Ramos (cell line): ENCODE results near the gene ARID1B.
"Not testable (repeated sequence)": the region's sequence is repeated elsewhere in the genome, so short reads cannot be mapped to it uniquely, and the experiment has no call there.

Experiments used
- in situ Hi-C: fragments of 300-500 bp; cut with MboI; formaldehyde crosslinking; loops from one replicate; pipeline ENCODE4 v1.14.3; 2022; ENCODE audit warnings: low sequenced_read_pairs; ENCODE audit not compliant: unreplicated experiment

ARID1B gene

GRCh38 chr6:157034436-157035230 is 257.5 kb downstream of the ARID1B start:
- in situ Hi-C loops: no loop called here

GRCh38 chr6:157035546-157035945 is 258.4 kb downstream of the ARID1B start:
- in situ Hi-C loops: no loop called here

GRCh38 chr6:157036245-157036711 is 259.1 kb downstream of the ARID1B start:
- in situ Hi-C loops: no loop called here

- in situ Hi-C loops: no loop called here
Measured at GRCh38 chr6:157037165-157037564, 260.0 kb downstream of the ARID1B start.

DNA sequence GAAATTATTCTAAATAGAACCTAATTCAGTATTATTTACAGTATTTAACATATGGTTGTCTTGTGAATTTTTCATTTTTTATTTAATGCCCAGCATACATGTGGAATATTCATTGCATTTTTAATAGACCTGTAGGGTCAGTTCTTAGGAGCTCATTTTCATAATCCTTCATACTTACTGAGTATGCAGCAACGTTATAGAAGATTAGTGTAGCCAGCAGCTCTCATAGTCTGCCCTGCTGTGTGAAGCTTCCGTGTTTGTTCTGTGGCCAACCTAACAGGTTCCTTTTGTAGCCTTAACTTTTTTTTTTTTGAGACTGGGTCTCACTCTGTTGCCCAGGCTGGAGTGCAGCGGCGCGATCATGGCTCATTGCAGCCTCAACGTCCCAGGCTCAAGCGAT is 261.4 kb downstream of the ARID1B start:
- in situ Hi-C loops: no loop called here

DNA sequence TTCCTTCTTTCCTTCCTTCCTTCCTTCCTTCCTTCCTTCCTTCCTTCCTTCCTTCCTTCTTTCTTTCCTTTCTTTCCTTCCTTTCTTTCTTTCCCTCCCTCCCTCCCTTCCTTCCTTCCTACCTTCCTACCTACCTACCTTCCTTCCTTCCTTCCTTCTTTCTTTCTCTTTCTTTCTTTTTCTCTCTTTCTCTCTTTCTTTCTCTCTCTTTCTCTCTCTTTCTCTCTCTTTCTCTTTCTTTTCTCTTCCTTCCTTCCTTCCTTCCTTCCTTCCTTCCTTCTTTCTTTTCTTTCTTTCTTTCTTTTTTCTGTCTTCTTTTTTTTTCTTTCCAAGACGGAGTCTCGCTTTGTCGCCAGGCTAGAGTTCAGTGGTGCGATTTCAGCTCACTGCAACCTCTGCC is 262.5 kb downstream of the ARID1B start:
- in situ Hi-C loops: not testable (repeated sequence)

DNA sequence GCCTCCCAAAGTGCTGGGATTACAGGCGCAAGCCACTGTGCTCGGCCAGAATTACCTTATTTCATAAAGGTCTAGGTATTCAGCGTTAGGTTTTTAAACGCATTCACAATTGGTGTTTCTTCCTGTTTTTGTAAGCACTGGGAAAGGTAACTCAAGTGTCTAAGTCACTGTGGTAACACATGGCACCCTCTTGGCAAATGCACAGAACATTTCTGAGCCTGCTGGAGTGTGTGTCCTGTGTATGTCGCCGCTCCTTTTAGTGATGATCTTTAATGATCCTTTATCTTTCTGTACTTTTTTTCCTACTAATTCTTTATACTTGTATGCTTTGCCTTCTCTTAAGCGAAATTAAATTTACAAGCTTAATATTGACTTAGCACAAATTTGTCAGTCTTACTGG is 263.0 kb downstream of the ARID1B start:
- in situ Hi-C loops: no loop called here

DNA sequence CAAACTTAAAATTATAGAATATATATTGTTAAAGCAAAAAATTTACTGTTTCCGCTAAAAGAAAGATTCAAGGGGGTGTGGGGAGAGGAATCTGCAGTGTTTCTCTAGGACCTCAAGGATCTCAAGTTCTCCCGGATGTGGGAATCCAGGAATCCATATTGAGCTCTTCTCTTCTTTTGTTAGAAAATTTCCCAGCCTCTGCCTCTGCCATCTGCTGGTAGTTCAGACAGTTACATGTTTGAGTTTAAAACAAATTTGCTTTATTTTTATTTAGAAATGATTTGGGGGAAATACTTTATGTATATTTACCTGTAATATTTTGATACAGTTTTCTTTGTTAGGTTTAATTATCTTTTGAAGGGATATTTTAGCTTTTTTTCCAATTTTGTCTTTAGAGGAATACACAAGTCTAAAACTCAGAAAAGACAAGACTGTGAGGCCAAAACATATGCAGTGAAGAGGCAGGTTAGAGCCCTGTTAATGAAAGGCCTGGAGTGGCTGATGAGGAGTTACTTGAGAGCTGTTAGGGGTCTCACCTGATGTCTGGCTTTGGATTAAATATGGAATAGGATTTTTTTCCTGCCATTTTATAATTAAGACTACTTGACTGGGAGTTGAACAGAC is 268.8 kb downstream of the ARID1B start:
- in situ Hi-C loops: no loop called here

DNA sequence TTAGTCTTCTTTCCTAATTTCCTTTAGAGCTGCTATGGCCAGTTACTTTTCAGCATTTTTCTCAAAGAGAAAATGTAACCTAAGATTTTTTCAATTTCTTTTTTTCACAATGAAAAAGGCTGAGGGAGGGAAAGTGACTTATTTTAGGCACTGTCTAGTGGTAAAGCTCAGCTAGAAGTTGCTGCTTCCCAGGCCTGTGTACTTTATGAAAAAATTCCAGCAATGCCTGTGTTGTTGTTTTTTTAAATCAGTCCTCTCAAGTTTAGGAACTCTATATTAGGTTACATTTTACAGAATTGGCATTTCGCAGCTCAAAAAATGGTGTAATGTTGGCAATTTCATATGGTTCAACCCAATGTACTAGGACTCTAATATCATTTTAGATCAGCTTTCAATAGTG is 269.6 kb downstream of the ARID1B start:
- in situ Hi-C loops: no loop called here

DNA sequence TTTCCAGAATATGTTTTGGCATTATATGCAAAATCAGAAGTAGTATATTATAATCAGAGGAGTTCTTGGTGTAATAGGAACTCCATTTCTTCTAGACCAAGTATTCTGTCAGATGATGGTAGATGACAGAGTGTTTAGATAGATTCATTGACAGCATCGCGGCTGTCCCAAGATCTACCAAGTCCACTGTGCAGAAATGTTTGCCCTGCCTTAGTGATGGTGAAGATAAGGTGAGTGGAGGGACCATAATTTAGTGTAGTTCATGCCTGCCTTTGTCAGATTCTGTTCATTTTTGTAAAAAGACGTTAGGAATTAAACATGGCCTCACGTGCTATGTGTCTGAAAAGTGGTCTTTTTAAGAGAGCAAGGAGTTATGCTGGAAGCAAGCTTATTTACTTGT is 270.1 kb downstream of the ARID1B start:
- in situ Hi-C loops: no loop called here

DNA sequence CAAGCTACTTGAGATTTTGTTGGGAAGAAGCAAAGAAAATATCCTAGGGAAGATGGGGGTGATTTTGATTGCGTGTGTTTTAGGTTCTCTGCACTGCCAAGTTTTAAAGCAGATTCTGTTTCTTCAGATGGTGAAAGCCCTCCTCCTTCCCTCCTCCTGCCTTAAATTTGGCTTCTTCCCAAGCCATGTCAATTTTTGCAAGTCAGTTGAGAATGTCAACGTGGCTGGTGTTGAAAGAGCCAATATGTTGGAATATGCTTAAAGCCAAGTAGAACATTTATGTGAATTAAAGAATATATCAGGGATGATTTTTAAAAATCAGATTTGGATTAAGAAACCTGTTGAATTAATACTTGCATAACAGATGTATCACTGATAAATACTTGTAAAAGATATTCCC is 270.8 kb downstream of the ARID1B start:
- in situ Hi-C loops: no loop called here

- in situ Hi-C loops: no loop called here
Measured at GRCh38 chr6:157049133-157049532, 272.0 kb downstream of the ARID1B start.

DNA sequence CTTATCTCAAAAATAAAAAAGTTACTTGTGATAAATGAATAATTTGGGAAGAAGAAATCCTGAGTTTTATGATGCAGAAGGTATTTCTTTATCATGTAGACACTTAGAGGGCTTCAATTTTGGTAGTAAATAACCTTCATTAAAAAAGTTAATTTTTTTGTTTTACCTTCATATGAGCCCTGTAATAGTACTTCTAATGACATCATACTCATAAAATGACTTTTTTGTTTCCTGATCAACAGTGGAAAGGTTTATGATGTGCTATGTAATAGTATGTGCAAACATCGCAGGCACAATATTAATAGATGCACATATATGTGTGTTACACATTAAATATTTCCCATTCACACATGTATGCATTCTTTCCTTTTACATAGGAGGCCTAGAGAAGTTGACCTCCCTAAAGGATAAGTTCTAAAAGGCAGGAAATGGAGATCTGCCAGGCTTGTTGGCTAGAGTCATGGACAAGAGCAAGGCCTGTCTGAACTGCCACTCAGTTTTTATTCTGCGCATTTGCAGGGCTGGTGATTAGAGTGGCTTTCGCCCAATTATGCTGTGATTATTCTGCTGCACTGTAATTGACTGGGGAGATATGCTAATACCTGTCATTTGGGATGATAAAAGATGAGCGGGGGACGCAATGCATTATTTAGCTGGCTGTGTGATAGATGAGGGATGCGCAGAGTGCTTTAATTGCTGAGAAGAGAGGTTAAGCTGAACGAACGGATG is 273.5 kb downstream of the ARID1B start:
- in situ Hi-C loops: no loop called here

GRCh38 chr6:157054531-157054979 is 277.4 kb downstream of the ARID1B start:
- in situ Hi-C loops: no loop called here

DNA sequence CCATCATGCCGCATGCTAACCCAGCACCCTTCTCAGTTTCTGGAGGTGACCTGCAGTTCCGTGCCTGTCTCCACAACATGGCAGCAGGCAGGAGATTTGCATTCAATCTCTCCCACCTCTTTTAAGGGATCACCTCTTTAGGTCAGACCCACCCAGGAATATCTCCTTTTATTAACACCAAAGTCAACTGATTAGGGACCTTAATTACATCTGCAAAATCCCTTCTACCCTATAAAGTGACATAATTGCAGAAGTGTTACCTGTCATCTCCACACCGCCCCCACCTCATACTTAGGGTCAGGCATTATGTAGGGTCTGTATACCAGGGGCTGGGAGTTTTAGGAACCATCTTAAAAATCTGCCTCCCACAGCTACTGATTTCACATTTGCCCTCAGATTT is 278.7 kb downstream of the ARID1B start:
- in situ Hi-C loops: no loop called here

DNA sequence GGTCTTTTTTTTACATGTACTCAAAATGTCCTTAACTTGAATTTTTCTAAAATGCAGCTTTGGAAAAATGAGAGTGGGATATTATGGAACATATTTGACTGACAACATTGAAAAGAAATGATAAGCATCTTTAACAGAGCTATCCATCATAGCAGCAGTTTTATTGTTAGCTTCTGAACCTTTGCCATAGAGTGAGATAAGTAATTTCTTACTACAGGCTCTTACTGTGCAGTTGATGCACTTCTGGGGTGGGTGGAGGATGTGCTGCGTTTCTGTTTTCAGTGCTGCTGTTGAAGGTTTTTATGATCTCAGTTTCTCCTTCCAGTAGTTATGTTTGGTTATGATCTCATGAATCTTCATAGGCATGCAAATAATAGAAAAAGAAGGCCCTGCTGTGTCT is 279.1 kb downstream of the ARID1B start:
- in situ Hi-C loops: no loop called here

GRCh38 chr6:157058574-157058973 is 281.4 kb downstream of the ARID1B start:
- in situ Hi-C loops: no loop called here

DNA sequence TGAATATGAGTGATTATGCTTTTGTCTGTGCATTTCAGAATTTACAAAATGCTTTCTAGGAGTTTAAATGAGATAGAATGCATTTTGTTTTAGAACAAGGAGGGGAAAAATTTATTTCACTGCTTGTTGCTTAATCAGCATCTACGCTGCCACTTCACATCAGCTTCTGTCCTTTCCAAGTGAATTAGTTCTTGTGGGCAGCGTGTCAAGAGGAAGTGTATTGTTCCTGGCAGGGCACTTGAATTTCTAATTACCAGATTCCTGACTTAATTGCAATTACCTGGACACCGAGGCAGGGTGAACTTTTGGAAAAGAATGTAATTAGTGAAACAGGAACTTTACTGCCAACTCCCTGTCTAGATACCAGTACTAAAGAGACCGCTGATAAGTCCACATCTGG is 282.6 kb downstream of the ARID1B start:
- in situ Hi-C loops: no loop called here

DNA sequence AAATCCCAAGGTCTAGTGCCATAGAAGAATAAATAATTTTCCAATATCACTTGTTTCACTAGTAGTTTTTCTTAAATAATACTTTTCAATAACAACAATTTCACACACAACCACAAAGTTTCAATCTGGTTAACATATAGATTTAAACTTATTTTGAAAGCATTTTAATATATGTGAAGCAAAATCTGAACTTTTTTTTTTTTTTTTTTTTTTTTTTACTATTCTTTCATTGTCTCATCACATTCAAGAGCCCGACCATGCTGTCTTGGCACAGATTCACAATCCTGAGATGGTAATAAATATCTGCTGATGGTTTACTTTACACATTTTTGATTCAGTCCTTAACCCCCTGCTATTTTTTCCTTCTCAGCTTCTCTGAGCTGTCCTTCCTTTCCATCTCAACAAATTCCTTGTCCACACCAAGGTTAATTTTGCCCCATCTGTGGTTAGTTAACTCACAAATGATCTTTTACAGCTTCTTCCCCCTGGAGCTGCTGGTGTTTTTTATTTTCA is 283.3 kb downstream of the ARID1B start:
- in situ Hi-C loops: no loop called here

DNA sequence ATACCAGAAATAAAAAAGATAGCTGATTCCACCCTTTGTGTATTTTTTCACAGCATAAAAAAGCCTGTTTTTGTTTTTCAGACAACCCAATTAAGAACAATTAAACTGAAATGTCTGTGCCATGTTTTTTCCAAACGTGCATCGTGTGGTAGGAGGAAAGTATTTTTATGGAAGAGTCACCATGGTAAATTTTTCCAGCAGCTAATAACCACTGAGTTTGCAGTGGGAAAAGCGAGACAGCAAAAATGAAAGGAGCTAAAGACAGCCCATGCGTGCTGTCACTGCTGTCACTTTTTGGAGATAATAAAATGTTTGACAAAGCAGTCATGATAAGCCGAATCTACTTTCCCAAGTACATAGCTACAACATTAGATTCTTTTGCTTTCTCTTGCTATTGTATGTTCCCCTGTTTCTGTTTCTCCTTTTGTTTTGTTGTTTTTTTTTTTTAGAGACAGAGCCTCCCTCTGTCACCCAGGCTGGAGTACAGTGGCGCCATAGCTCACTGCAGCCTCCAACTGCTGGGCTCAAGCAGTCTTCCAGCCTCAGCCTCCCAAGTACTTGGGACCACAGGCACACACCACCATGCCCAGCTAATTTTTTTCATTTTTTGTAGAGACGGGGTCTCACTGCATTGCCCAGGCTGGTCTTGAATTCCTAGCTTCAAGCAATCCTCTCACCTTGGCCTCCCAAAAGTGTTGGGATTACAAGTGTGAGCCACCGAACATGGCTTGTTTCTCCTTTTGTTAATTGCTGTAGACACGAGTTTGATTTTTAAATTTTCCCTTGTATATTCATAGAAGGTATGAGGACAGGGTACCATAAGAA is 284.8 kb downstream of the ARID1B start:
- in situ Hi-C loops: no loop called here
